GM18505 (cell line): ENCODE measurements around the gene SLC26A11.
"Not testable (repeated sequence)": the region's sequence is repeated elsewhere in the genome, so short reads cannot be mapped to it uniquely, and the experiment has no call there.

Source experiments
- ATAC-seq: cut with Tn5 transposase; IDR thresholded peaks from one replicate; pipeline ENCODE4 v1.9.1; 2021; ENCODE audit not compliant: unreplicated experiment
- POLR2A ChIP-seq: IDR thresholded peaks from 4 replicates; pipeline ENCODE4 v1.6.1; 2011; ENCODE audit warnings: borderline replicate concordance; ENCODE audit not compliant: insufficient read depth, insufficient read length; ENCODE audit errors: extremely low read depth

SLC26A11 gene

GRCh38 chr17:80287806-80288567 is 67.8 kb downstream of the SLC26A11 start:
- no peak for TF ChIP-seq POLR2A
- no peak for ATAC-seq

- ATAC-seq: no peak
- TF ChIP-seq POLR2A: no peak
Observed at GRCh38 chr17:80289616-80290015, 69.4 kb downstream of the SLC26A11 start.

- ATAC-seq: no peak
- no peak for TF ChIP-seq POLR2A
Observed at GRCh38 chr17:80290156-80290555, 69.9 kb downstream of the SLC26A11 start.

GRCh38 chr17:80291260-80291659 is 71.0 kb downstream of the SLC26A11 start:
- no peak for ATAC-seq
- no peak for TF ChIP-seq POLR2A

GRCh38 chr17:80291691-80292487 is 71.7 kb downstream of the SLC26A11 start:
- TF ChIP-seq POLR2A: no peak
- no peak for ATAC-seq

GRCh38 chr17:80292521-80292971 is 72.3 kb downstream of the SLC26A11 start:
- ATAC-seq: no peak
- TF ChIP-seq POLR2A: no peak

GRCh38 chr17:80294210-80294609 is 74.0 kb downstream of the SLC26A11 start:
- TF ChIP-seq POLR2A: no peak
- no peak for ATAC-seq

- ATAC-seq: no peak
- no peak for TF ChIP-seq POLR2A
Observed at GRCh38 chr17:80294653-80295052, 74.4 kb downstream of the SLC26A11 start.

GRCh38 chr17:80295146-80295545 is 74.9 kb downstream of the SLC26A11 start:
- ATAC-seq: no peak
- TF ChIP-seq POLR2A: no peak

- TF ChIP-seq POLR2A: no peak
- ATAC-seq: no peak
Observed at GRCh38 chr17:80295559-80295958, 75.3 kb downstream of the SLC26A11 start.

GRCh38 chr17:80296221-80296620 is 76.0 kb downstream of the SLC26A11 start:
- ATAC-seq: no peak

GRCh38 chr17:80297996-80298560 is 77.9 kb downstream of the SLC26A11 start:
- ATAC-seq: no peak

More at GRCh38 chr17:80296221-80296620, 76.0 kb downstream of the SLC26A11 start:
- TF ChIP-seq POLR2A: no peak

GRCh38 chr17:80299350-80300100 is 79.3 kb downstream of the SLC26A11 start:
- ATAC-seq: not testable (repeated sequence)

More at GRCh38 chr17:80297996-80298560, 77.9 kb downstream of the SLC26A11 start:
- no peak for TF ChIP-seq POLR2A

- ATAC-seq: not testable (repeated sequence)
Observed at GRCh38 chr17:80300756-80301155, 80.5 kb downstream of the SLC26A11 start.
